GM12864 (cell line): ENCODE data around the gene NKAIN4.

Experiments
- DNase-seq: peaks from one replicate; pipeline ENCODE4 v3.0.0-alpha.2; 2011; ENCODE audit warnings: low read depth
- H3K4me3 ChIP-seq: 2 replicates; pipeline ENCODE4 v1.5.1; 2011; ENCODE audit warnings: mild to moderate bottlenecking, low read depth, low read length, control low read depth
- CTCF ChIP-seq: IDR thresholded peaks from 2 replicates; pipeline ENCODE4 v1.5.1; 2011; ENCODE audit warnings: low read depth, mild to moderate bottlenecking, moderate library complexity, low read length, control low read depth, inconsistent platforms; ENCODE audit errors: missing control alignments

Gene NKAIN4

GRCh38 chr20:63210011-63210605, 44.2 kb downstream of the NKAIN4 start:
- H3K4me3 ChIP-seq, result no peak overlapping the region
- DNase-seq, result no peak
- no peak for TF ChIP-seq CTCF

GRCh38 chr20:63208346-63208909, 45.8 kb downstream of the NKAIN4 start:
- H3K4me3 ChIP-seq, result no peak overlapping the region
- DNase-seq, result no peak
- TF ChIP-seq CTCF, result no peak

- no peak for TF ChIP-seq CTCF
- H3K4me3 ChIP-seq, result no peak overlapping the region
- no peak for DNase-seq
These were observed 47.4 kb downstream of the NKAIN4 start for GRCh38 chr20:63206878-63207277.

- TF ChIP-seq CTCF, result no peak
- DNase-seq, result no peak
These were observed 48.4 kb downstream of the NKAIN4 start for GRCh38 chr20:63205896-63206295.

GRCh38 chr20:63204362-63204761, 49.9 kb downstream of the NKAIN4 start:
- DNase-seq, result no peak
- TF ChIP-seq CTCF, result no peak
- no peak overlapping the region for H3K4me3 ChIP-seq

More at GRCh38 chr20:63205896-63206295, 48.4 kb downstream of the NKAIN4 start:
- H3K4me3 ChIP-seq, result no peak overlapping the region

GRCh38 chr20:63202811-63203526, 51.3 kb downstream of the NKAIN4 start:
- no peak for TF ChIP-seq CTCF
- H3K4me3 ChIP-seq, result no peak overlapping the region
- no peak for DNase-seq

- TF ChIP-seq CTCF, result no peak
- DNase-seq, result no peak
These were observed 52.2 kb downstream of the NKAIN4 start for GRCh38 chr20:63202021-63202420.

More at GRCh38 chr20:63202021-63202420, 52.2 kb downstream of the NKAIN4 start:
- H3K4me3 ChIP-seq, result no peak overlapping the region
